Mucosa of stomach (tissue), 1 donor: ENCODE data around the gene HTR1B.

Source experiments
- H3K27me3 ChIP-seq: one replicate; pipeline ENCODE4 v1.7.0; 2013; ENCODE audit warnings: mild to moderate bottlenecking, low read length; ENCODE audit not compliant: control insufficient read depth, insufficient read depth
- H3K36me3 ChIP-seq: one replicate; pipeline ENCODE4 v1.7.0; 2013; ENCODE audit warnings: low read length; ENCODE audit not compliant: control insufficient read depth, insufficient read depth
- H3K4me1 ChIP-seq: one replicate; pipeline ENCODE4 v1.7.0; 2013; ENCODE audit warnings: mild to moderate bottlenecking, low read length; ENCODE audit not compliant: control insufficient read depth, insufficient read depth
- H3K4me3 ChIP-seq: one replicate; pipeline ENCODE4 v1.7.0; 2013; ENCODE audit warnings: low read length
- H3K9ac ChIP-seq: one replicate; pipeline ENCODE4 v1.7.0; 2013; ENCODE audit warnings: mild to moderate bottlenecking, low read length, moderate library complexity
- H3K9me3 ChIP-seq: one replicate; pipeline ENCODE4 v1.7.0; 2013; ENCODE audit warnings: mild to moderate bottlenecking, low read length, moderate library complexity; ENCODE audit not compliant: control insufficient read depth
- donor health status: Pancreatic carcinoma.

HTR1B gene, protein sequence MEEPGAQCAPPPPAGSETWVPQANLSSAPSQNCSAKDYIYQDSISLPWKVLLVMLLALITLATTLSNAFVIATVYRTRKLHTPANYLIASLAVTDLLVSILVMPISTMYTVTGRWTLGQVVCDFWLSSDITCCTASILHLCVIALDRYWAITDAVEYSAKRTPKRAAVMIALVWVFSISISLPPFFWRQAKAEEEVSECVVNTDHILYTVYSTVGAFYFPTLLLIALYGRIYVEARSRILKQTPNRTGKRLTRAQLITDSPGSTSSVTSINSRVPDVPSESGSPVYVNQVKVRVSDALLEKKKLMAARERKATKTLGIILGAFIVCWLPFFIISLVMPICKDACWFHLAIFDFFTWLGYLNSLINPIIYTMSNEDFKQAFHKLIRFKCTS

GRCh38 chr6:77463308-77463860, at the start of gene HTR1B:
TSS of gene HTR1B (minus strand) at chr6:77463491. CDS start at chr6:77463403, 88 bp downstream.
- no peaks in the 10 kb centered on the region for H3K9me3 ChIP-seq
- peak within 1 kb of the TSS; percentile 65 for H3K9ac ChIP-seq
- no peaks in the 10 kb centered on the region for H3K36me3 ChIP-seq
- H3K27me3 ChIP-seq, result peaks cover 21% of the 10 kb centered on the region
- peaks cover 11% of the 10 kb centered on the region for H3K4me1 ChIP-seq
- peak within 1 kb of the TSS; percentile 34 for H3K4me3 ChIP-seq

DNA sequence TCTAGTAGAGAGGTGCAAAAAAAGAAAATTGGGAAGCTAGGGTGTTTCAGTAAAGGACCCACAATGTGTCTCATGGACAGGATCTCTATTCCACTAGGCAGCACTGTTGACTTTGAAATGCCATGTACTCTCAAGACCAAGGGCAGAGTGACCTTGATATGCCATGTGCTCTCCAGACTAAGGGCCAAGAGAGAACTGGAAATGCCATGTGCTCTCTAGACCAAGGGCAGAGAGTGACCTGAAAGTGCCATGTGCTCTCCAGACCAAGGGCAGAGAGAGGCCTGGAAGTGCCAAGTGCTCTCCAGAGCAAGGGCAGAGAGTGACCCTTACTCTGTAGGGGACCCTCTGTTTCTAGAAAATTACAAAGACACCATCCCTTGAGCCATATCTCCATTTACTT, 49.3 kb upstream of the HTR1B start:
- H3K36me3 ChIP-seq, result no peaks in the 10 kb centered on the region
- H3K9ac ChIP-seq, result no peak overlapping the region
- H3K9me3 ChIP-seq, result no peaks in the 10 kb centered on the region
- no peaks in the 10 kb centered on the region for H3K4me1 ChIP-seq
- no peak overlapping the region for H3K4me3 ChIP-seq
- no peaks in the 10 kb centered on the region for H3K27me3 ChIP-seq

GRCh38 chr6:77511860-77512259, 48.6 kb upstream of the HTR1B start:
- no peaks in the 10 kb centered on the region for H3K4me1 ChIP-seq
- H3K4me3 ChIP-seq, result no peak overlapping the region
- H3K9me3 ChIP-seq, result no peaks in the 10 kb centered on the region
- no peak overlapping the region for H3K9ac ChIP-seq
- no peaks in the 10 kb centered on the region for H3K27me3 ChIP-seq
- H3K36me3 ChIP-seq, result no peaks in the 10 kb centered on the region

DNA sequence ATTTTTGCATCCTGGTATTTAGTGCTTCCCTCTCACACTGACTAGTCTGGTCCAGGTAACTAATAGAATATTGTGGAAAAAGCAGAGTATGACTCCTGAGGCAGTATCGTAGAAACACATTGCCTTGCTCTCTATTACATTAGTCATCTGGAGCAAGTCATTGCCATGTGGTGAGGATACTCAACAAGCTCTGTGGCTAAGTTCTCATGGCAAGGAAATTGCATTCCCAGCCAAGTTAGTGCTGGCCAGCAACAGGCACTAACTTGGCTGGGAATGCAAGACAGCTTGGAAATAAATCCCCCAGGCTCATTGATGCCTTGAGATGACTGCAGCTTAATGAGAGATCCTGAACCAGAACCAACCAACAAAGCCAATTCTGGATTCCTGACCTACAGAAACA, 39.7 kb upstream of the HTR1B start:
- Histone ChIP-seq H3K9ac (no peak overlapping the region), H3K36me3 (no peaks in the 10 kb centered on the region), H3K27me3 (no peaks in the 10 kb centered on the region), H3K4me1 (no peaks in the 10 kb centered on the region), H3K9me3 (no peaks in the 10 kb centered on the region), H3K4me3 (no peak overlapping the region)

- Histone ChIP-seq H3K4me1 (peaks cover 18% of the 10 kb centered on the region), H3K4me3 (no peak overlapping the region), H3K9me3 (no peaks in the 10 kb centered on the region), H3K9ac (no peak overlapping the region), H3K27me3 (no peaks in the 10 kb centered on the region), H3K36me3 (no peaks in the 10 kb centered on the region)
Measured at GRCh38 chr6:77492530-77492929, 29.2 kb upstream of the HTR1B start.

- Histone ChIP-seq H3K4me1 (peaks cover 21% of the 10 kb centered on the region), H3K4me3 (no peak overlapping the region), H3K9ac (no peak overlapping the region), H3K36me3 (no peaks in the 10 kb centered on the region), H3K27me3 (no peaks in the 10 kb centered on the region), H3K9me3 (no peaks in the 10 kb centered on the region)
Measured at GRCh38 chr6:77487808-77488425, 24.6 kb upstream of the HTR1B start.

DNA sequence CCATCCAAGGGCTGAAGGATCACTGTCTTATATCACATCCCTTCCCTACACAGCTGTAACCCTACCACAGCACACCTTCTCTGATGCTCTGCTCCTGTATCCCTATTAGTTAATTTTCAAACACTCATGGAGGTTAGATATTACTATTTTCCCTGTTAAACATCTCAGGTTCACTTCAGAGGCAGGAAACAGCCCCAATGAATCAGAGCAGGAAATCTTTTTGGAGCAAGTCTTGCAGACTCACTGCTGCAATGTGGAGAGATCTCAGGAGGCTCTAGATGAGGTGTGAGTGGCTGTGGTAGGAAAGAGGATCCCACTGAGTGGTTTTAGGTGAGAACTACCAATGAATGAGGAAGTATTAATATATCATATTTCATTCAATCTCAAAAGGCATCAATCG, 19.7 kb upstream of the HTR1B start:
- Histone ChIP-seq H3K9ac (no peak overlapping the region), H3K9me3 (no peaks in the 10 kb centered on the region), H3K27me3 (no peaks in the 10 kb centered on the region), H3K36me3 (no peaks in the 10 kb centered on the region), H3K4me1 (peaks cover 11% of the 10 kb centered on the region), H3K4me3 (no peak overlapping the region)

DNA sequence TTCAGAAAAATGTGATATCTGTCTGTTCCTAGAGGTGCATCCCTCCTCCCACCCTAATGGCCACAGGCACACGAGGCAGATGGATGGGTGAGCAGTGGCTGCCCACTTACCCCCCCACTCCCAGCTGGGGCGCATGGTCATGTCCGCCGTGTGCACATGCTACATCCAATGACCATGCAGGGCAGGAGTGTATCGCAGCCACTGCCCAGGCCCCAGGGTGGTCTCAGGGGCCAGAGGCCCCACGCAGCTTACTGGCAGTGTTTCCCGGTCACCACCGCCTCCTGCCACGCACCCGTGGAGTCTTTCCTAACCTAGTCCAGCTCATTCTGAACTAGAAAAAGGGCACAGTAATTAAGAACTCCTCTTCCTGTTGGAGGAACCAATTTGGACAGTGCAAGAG, 11.7 kb upstream of the HTR1B start:
- H3K9me3 ChIP-seq, result no peaks in the 10 kb centered on the region
- no peaks in the 10 kb centered on the region for H3K4me1 ChIP-seq
- no peak overlapping the region for H3K9ac ChIP-seq
- no peak overlapping the region for H3K4me3 ChIP-seq
- H3K36me3 ChIP-seq, result no peaks in the 10 kb centered on the region
- H3K27me3 ChIP-seq, result no peaks in the 10 kb centered on the region

- Histone ChIP-seq H3K4me1 (no peaks in the 10 kb centered on the region), H3K9me3 (no peaks in the 10 kb centered on the region), H3K9ac (no peak overlapping the region), H3K36me3 (no peaks in the 10 kb centered on the region), H3K4me3 (no peak overlapping the region), H3K27me3 (no peaks in the 10 kb centered on the region)
Measured at GRCh38 chr6:77474286-77474956, 11.1 kb upstream of the HTR1B start.

- Histone ChIP-seq H3K9me3 (no peaks in the 10 kb centered on the region), H3K9ac (no peak overlapping the region), H3K4me3 (no peak overlapping the region), H3K4me1 (peaks cover under 1% of the 10 kb centered on the region), H3K36me3 (no peaks in the 10 kb centered on the region), H3K27me3 (peaks cover under 1% of the 10 kb centered on the region)
Measured at GRCh38 chr6:77470983-77471382, 7.7 kb upstream of the HTR1B start.

GRCh38 chr6:77468939-77469338, 5.6 kb upstream of the HTR1B start:
- Histone ChIP-seq H3K9me3 (no peaks in the 10 kb centered on the region), H3K27me3 (peaks cover 14% of the 10 kb centered on the region), H3K4me3 (no peak overlapping the region), H3K9ac (no peak overlapping the region), H3K4me1 (peaks cover 11% of the 10 kb centered on the region), H3K36me3 (no peaks in the 10 kb centered on the region)
